OCI-LY1 (cell line): ENCODE data around the gene GOLGA8T.
"Not testable (repeated sequence)": the region's sequence is repeated elsewhere in the genome, so short reads cannot be mapped to it uniquely, and the experiment has no call there.

ENCODE experiments used
- CTCF ChIP-seq: fragments of 200-600 bp; sonication (generic), shearing (Covaris generic); IDR thresholded peaks from 2 replicates; pipeline ENCODE4 v1.5.1; 2017; ENCODE audit warnings: mild to moderate bottlenecking, antibody characterized with exemption, low read length, moderate library complexity, mixed read lengths
- EZH2 ChIP-seq: fragments of 200-600 bp; sonication (generic), shearing (Covaris generic); IDR thresholded peaks from 2 replicates; pipeline ENCODE4 v1.8.0; 2017; ENCODE audit warnings: borderline replicate concordance, mixed run types, mild to moderate bottlenecking, antibody characterized with exemption, low read length, moderate library complexity, mixed read lengths

DNA sequence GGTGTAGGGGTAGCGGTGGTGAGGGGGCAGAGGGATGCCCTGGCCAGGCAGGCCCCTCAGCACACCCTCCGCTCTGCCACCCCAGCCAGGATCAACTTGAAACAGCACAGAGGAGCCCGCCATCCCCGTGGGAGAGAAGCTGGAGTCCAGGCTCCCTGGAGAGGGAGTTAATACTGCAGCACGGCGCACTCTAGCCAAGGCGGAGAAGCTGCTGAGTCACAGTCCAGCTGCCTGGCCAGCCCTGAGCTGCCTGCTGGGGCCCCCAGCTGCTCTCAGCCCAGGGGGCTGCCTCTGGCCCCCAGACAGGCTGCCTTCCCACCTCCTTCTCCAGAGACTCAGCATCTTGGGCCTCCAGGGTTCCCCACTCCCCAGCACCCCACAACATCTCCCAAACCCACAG lies 36.6 kb downstream of the GOLGA8T start:
- not testable (repeated sequence) for TF ChIP-seq EZH2, CTCF
